WTC11 (cell line): ENCODE data around the gene IL1RAPL1. TPM values are rescaled to one million over a fixed set of nuclear protein-coding genes. Genes with fewer than 3 reads are reported as not detected.

Experiments used
- ATAC-seq: fragments of 200-7000 bp; cut with Tn5 transposase; 2 replicates; pipeline ENCODE4 v1.10.0; 2021; ENCODE audit warnings: mild to moderate bottlenecking, moderate library complexity
- CTCF ChIA-PET: fragments of 300-600 bp; sonication (Branson Sonifier 250); formaldehyde crosslinking; loops from one replicate; lab custom pipeline; 2021; ENCODE audit warnings: antibody characterized with exemption; lab: Charles Lee
- POLR2A ChIA-PET: fragments of 350-600 bp; sonication (Branson Sonifier 250); formaldehyde crosslinking; loops from one replicate; lab custom pipeline; 2021; ENCODE audit warnings: antibody characterized with exemption; lab: Charles Lee
- DNase-seq: peaks from one replicate; pipeline ENCODE4 v3.0.0; 2021; ENCODE audit warnings: low spot score
- H3K27ac Mint-ChIP-seq: 2 replicates; pipeline ENCODE4 v1.8.0; 2021; ENCODE audit warnings: mixed read lengths
- H3K27me3 Mint-ChIP-seq: 2 replicates; pipeline ENCODE4 v1.8.0; 2021; ENCODE audit warnings: low read depth, mild to moderate bottlenecking, moderate library complexity, mixed read lengths
- H3K36me3 Mint-ChIP-seq: 2 replicates; pipeline ENCODE4 v1.8.0; 2021; ENCODE audit warnings: mixed read lengths
- H3K4me1 Mint-ChIP-seq: 2 replicates; pipeline ENCODE4 v1.8.0; 2022; ENCODE audit warnings: mixed read lengths
- H3K4me3 Mint-ChIP-seq: 2 replicates; pipeline ENCODE4 v1.8.0; 2021; ENCODE audit warnings: mild to moderate bottlenecking, moderate library complexity, mixed read lengths
- H3K9me3 Mint-ChIP-seq: 2 replicates; pipeline ENCODE4 v1.8.0; 2021; ENCODE audit warnings: mixed read lengths
- ATF1 ChIP-seq: sonication (generic); formaldehyde crosslinking; IDR thresholded peaks from 2 replicates; pipeline ENCODE4 v1.8.1; 2023; ENCODE audit warnings: mild to moderate bottlenecking, moderate library complexity, missing genetic modification reagents
- ATF2 ChIP-seq: sonication (generic); formaldehyde crosslinking; IDR thresholded peaks from 2 replicates; pipeline ENCODE4 v1.8.1; 2022; ENCODE audit warnings: low read depth, missing genetic modification reagents, borderline replicate concordance
- ATF3 ChIP-seq: sonication (generic); formaldehyde crosslinking; conservative IDR thresholded peaks from 2 replicates; pipeline ENCODE4 v1.8.1; 2022; ENCODE audit warnings: mild to moderate bottlenecking, missing genetic modification reagents
- CBFB ChIP-seq: sonication (generic); formaldehyde crosslinking; IDR thresholded peaks from 2 replicates; pipeline ENCODE4 v1.8.1; 2022; ENCODE audit warnings: mild to moderate bottlenecking, low read depth, missing genetic modification reagents
- CREM ChIP-seq: sonication (generic); formaldehyde crosslinking; IDR thresholded peaks from 2 replicates; pipeline ENCODE4 v1.8.1; 2022; ENCODE audit warnings: mild to moderate bottlenecking, missing genetic modification reagents, moderate library complexity
- E2F5 ChIP-seq: sonication (generic); formaldehyde crosslinking; IDR thresholded peaks from 2 replicates; pipeline ENCODE4 v1.8.1; 2022; ENCODE audit warnings: mild to moderate bottlenecking, moderate library complexity, missing genetic modification reagents
- ELF4 ChIP-seq: sonication (generic); formaldehyde crosslinking; IDR thresholded peaks from 2 replicates; pipeline ENCODE4 v1.8.1; 2022; ENCODE audit warnings: low read depth, mild to moderate bottlenecking, moderate library complexity, missing genetic modification reagents
- EMX1 ChIP-seq: fragments of 250-450 bp; sonication (Bioruptor Pico); IDR thresholded peaks from 2 replicates; pipeline ENCODE4 v1.8.0; 2021; ENCODE audit warnings: mild to moderate bottlenecking
- FOXP1 ChIP-seq: sonication (generic); formaldehyde crosslinking; IDR thresholded peaks from 2 replicates; pipeline ENCODE4 v1.8.0; 2022; ENCODE audit warnings: missing genetic modification reagents, mild to moderate bottlenecking, moderate library complexity, borderline replicate concordance
- FOXP4 ChIP-seq: sonication (generic); formaldehyde crosslinking; IDR thresholded peaks from 2 replicates; pipeline ENCODE4 v1.8.0; 2022; ENCODE audit warnings: mild to moderate bottlenecking, missing genetic modification reagents
- IRF1 ChIP-seq: sonication (generic); formaldehyde crosslinking; IDR thresholded peaks from 2 replicates; pipeline ENCODE4 v1.8.0; 2023; ENCODE audit warnings: missing genetic modification reagents
- IRF2 ChIP-seq: sonication (generic); formaldehyde crosslinking; IDR thresholded peaks from 2 replicates; pipeline ENCODE4 v1.8.0; 2022; ENCODE audit warnings: low read depth, missing genetic modification reagents, borderline replicate concordance
- JUN ChIP-seq: sonication (generic); formaldehyde crosslinking; IDR thresholded peaks from 2 replicates; pipeline ENCODE4 v1.8.0; 2023; ENCODE audit warnings: mild to moderate bottlenecking, missing genetic modification reagents
- KAT7 ChIP-seq: sonication (generic); formaldehyde crosslinking; IDR thresholded peaks from 2 replicates; pipeline ENCODE4 v1.8.1; 2023; ENCODE audit warnings: missing genetic modification reagents, mild to moderate bottlenecking, borderline replicate concordance
- NR1H2 ChIP-seq: sonication (generic); formaldehyde crosslinking; IDR thresholded peaks from 2 replicates; pipeline ENCODE4 v1.9.0; 2021; ENCODE audit warnings: mild to moderate bottlenecking, moderate library complexity, missing genetic modification reagents
- STAT6 ChIP-seq: sonication (generic); formaldehyde crosslinking; conservative IDR thresholded peaks from 2 replicates; pipeline ENCODE4 v1.8.1; 2023; ENCODE audit warnings: mild to moderate bottlenecking, low read depth, missing genetic modification reagents, moderate library complexity
- TEAD1 ChIP-seq: sonication (generic); formaldehyde crosslinking; IDR thresholded peaks from 2 replicates; pipeline ENCODE4 v1.8.0; 2022; ENCODE audit warnings: mild to moderate bottlenecking, missing genetic modification reagents
- ZNF232 ChIP-seq: sonication (generic); formaldehyde crosslinking; IDR thresholded peaks from 2 replicates; pipeline ENCODE4 v1.8.0; 2022; ENCODE audit warnings: mild to moderate bottlenecking, missing genetic modification reagents
- ZNF263 ChIP-seq: sonication (generic); formaldehyde crosslinking; IDR thresholded peaks from 2 replicates; pipeline ENCODE4 v1.8.1; 2022; ENCODE audit warnings: low read depth, mild to moderate bottlenecking, moderate library complexity, missing genetic modification reagents
- ZNF671 ChIP-seq: fragments of 250-450 bp; sonication (Bioruptor Pico); IDR thresholded peaks from 2 replicates; pipeline ENCODE4 v1.8.0; 2021; ENCODE audit warnings: mild to moderate bottlenecking
- total RNA-seq: library from RNA; stranded (reverse); gene quantifications from 3 replicates; pipeline ENCODE4 v1.2.3, GENCODE V29; 2021

The IL1RAPL1 gene
- total RNA-seq, 1 experiment from 2014 or later, result 0.13 TPM

GRCh38 chrX:28854637-28855036, 267.4 kb downstream of the IL1RAPL1 start (continued):
- TF ChIP-seq FOXP4 (no peak), EMX1 (CRISPR knock-in tag) (no peak), ATF3 (CRISPR knock-in tag) (no peak), ZNF232 (CRISPR knock-in tag) (no peak), E2F5 (CRISPR knock-in tag) (no peak), STAT6 (CRISPR knock-in tag) (no peak), TEAD1 (no peak), IRF1 (CRISPR knock-in tag) (no peak)

GRCh38 chrX:28876408-28876807, 289.2 kb downstream of the IL1RAPL1 start:
- CTCF ChIA-PET, result no interaction called here
- H3K36me3 Mint-ChIP-seq, result peaks cover 1% of the 10 kb centered on the region
- H3K27ac Mint-ChIP-seq, result no peak overlapping the region
- ATAC-seq (no peak), DNase-seq (no peak)
- H3K4me3 Mint-ChIP-seq, result no peak overlapping the region
- no peak for TF ChIP-seq E2F5 (CRISPR knock-in tag)
- TF ChIP-seq CREM, result no peak
- TF ChIP-seq ELF4 (CRISPR knock-in tag), result no peak
- no peak for TF ChIP-seq KAT7
- TF ChIP-seq ATF2 (CRISPR knock-in tag), result no peak
- POLR2A ChIA-PET, result no interaction called here
- H3K9me3 Mint-ChIP-seq, result peaks cover 4% of the 10 kb centered on the region
- no peaks in the 10 kb centered on the region for H3K4me1 Mint-ChIP-seq
- no peaks in the 10 kb centered on the region for H3K27me3 Mint-ChIP-seq

GRCh38 chrX:28876901-28877300, 289.7 kb downstream of the IL1RAPL1 start:
- no peaks in the 10 kb centered on the region for H3K4me1 Mint-ChIP-seq
- no peak for ATAC-seq
- H3K9me3 Mint-ChIP-seq, result peaks cover 9% of the 10 kb centered on the region
- no peak for TF ChIP-seq ZNF671 (CRISPR knock-in tag)
- no peak for TF ChIP-seq NR1H2 (CRISPR knock-in tag)
- TF ChIP-seq ZNF263 (CRISPR knock-in tag), result no peak
- no peak for TF ChIP-seq FOXP1 (CRISPR knock-in tag)
- no peak for TF ChIP-seq ATF1 (CRISPR knock-in tag)
- TF ChIP-seq JUN, result no peak
- TF ChIP-seq IRF2 (CRISPR knock-in tag), result no peak
- no peak for TF ChIP-seq CBFB (CRISPR knock-in tag)
- H3K4me3 Mint-ChIP-seq, result no peak overlapping the region
- no peak for DNase-seq
- POLR2A ChIA-PET, result no interaction called here
- peaks cover 5% of the 10 kb centered on the region for H3K36me3 Mint-ChIP-seq
- no peaks in the 10 kb centered on the region for H3K27me3 Mint-ChIP-seq
- CTCF ChIA-PET, result no interaction called here
- H3K27ac Mint-ChIP-seq, result no peak overlapping the region
